ENCODE measurements around the gene BHLHA9.

DNA sequence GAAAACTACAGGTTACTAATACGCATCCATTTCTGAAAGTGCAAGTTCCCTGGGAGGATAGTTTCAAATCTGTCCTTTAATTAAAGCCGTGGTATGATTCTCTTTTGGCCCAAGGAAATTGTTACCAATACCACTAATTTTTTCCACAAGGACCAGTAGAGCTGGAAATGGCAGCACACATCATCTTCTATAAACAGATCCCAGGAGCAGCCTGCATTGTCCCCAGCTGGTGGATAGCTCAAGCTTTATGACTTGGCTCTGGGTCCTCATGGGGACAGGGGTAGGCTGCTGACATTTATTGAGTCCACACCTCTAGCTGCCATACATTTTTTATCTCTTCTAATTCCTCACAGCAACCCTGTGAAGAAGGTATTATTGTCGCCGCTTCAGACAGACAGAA lies 35.8 kb upstream of the BHLHA9 start:
- TF ChIP-seq EZH2 (IDR thresholded peaks at IDR 0.05): no peak
- no peak for TF ChIP-seq POLR2AphosphoS5 (IDR thresholded peaks at IDR 0.05; ENCODE audit: borderline replicate concordance, low read depth, low read length)
- TF ChIP-seq FOXP2 (optimal IDR thresholded peaks at IDR 0.05; ENCODE audit: control extremely low read depth, extremely low read length, insufficient read depth): no peak

Data from SK-N-MC (cell line).